Osteocyte (in vitro differentiated cells): ENCODE data around the gene PGAP3. TPM values are rescaled to one million over a fixed set of nuclear protein-coding genes. Genes with fewer than 3 reads are reported as not detected.
A peak's percentile ranks its signal among the peaks of the same experiment; 100 is the strongest.

Experiments used
- DNase-seq: peaks from one replicate; pipeline ENCODE4 v3.0.0; 2021; ENCODE audit warnings: mixed read lengths; ENCODE audit not compliant: unreplicated experiment; ENCODE audit errors: extremely low spot score
- H3K27ac Mint-ChIP-seq: one replicate; pipeline ENCODE4 v1.8.0; 2021; ENCODE audit warnings: mild to moderate bottlenecking, mixed read lengths; ENCODE audit not compliant: unreplicated experiment
- H3K27me3 Mint-ChIP-seq: one replicate; pipeline ENCODE4 v1.8.0; 2021; ENCODE audit warnings: mixed read lengths; ENCODE audit not compliant: unreplicated experiment
- H3K36me3 Mint-ChIP-seq: one replicate; pipeline ENCODE4 v1.8.0; 2021; ENCODE audit warnings: mixed read lengths; ENCODE audit not compliant: unreplicated experiment
- H3K4me1 Mint-ChIP-seq: one replicate; pipeline ENCODE4 v1.8.0; 2021; ENCODE audit warnings: mixed read lengths; ENCODE audit not compliant: unreplicated experiment
- H3K4me3 Mint-ChIP-seq: one replicate; pipeline ENCODE4 v1.8.0; 2021; ENCODE audit warnings: mild to moderate bottlenecking, moderate library complexity, mixed read lengths; ENCODE audit not compliant: unreplicated experiment
- H3K9me3 Mint-ChIP-seq: one replicate; pipeline ENCODE4 v1.8.0; 2021; ENCODE audit warnings: mixed read lengths; ENCODE audit not compliant: unreplicated experiment
- CTCF ChIP-seq: fragments of 200-600 bp; sonication (generic); IDR thresholded peaks from 2 replicates; pipeline ENCODE4 v1.5.0; 2021; ENCODE audit warnings: antibody characterized with exemption, mild to moderate bottlenecking, moderate library complexity
- total RNA-seq: library from RNA; stranded (reverse); gene quantifications from 2 replicates; pipeline ENCODE4 v1.2.1, GENCODE V29; 2021

Gene PGAP3
- total RNA-seq, 1 donor from 2014 or later: 33.8 TPM

GRCh38 chr17:39678340-39679116 lies 9.3 kb downstream of the PGAP3 start:
- no peak for TF ChIP-seq CTCF
- Mint-ChIP-seq H3K27me3 (no peaks in the 10 kb centered on the region), H3K9me3 (no peaks in the 10 kb centered on the region), H3K4me3 (no peak overlapping the region), H3K36me3 (peaks cover 11% of the 10 kb centered on the region), H3K27ac (peak overlapping the region; percentile 91), H3K4me1 (peaks cover 40% of the 10 kb centered on the region)
- no peak for DNase-seq

- Mint-ChIP-seq H3K36me3 (peaks cover 7% of the 10 kb centered on the region), H3K27me3 (no peaks in the 10 kb centered on the region), H3K4me3 (peak overlapping the region; percentile 22), H3K4me1 (peaks cover 40% of the 10 kb centered on the region), H3K27ac (peak overlapping the region; percentile 91), H3K9me3 (no peaks in the 10 kb centered on the region)
- DNase-seq: no peak
- TF ChIP-seq CTCF: no peak
These were observed 10.1 kb downstream of the PGAP3 start for GRCh38 chr17:39677542-39678339.

GRCh38 chr17:39677072-39677471 lies 10.8 kb downstream of the PGAP3 start:
- H3K36me3 Mint-ChIP-seq: peaks cover 7% of the 10 kb centered on the region

GRCh38 chr17:39676198-39676819 lies 11.5 kb downstream of the PGAP3 start:
- no peak for DNase-seq
- Mint-ChIP-seq H3K36me3 (peaks cover 7% of the 10 kb centered on the region), H3K4me3 (peak overlapping the region; percentile 32), H3K27ac (peak overlapping the region; percentile 38), H3K27me3 (no peaks in the 10 kb centered on the region), H3K9me3 (no peaks in the 10 kb centered on the region), H3K4me1 (peaks cover 46% of the 10 kb centered on the region)
- TF ChIP-seq CTCF: no peak

More at GRCh38 chr17:39677072-39677471, 10.8 kb downstream of the PGAP3 start:
- Mint-ChIP-seq H3K9me3 (no peaks in the 10 kb centered on the region), H3K27ac (peak overlapping the region; percentile 91), H3K27me3 (no peaks in the 10 kb centered on the region), H3K4me1 (peaks cover 43% of the 10 kb centered on the region), H3K4me3 (peak overlapping the region; percentile 3)
- TF ChIP-seq CTCF: no peak
- no peak for DNase-seq
